ENCODE results near the gene ALPK3.

ALPK3 gene

GRCh38 chr15:84889991-84890669, 73.0 kb downstream of the ALPK3 start:
- DNase-seq = no peak

GRCh38 chr15:84890670-84891162, 73.6 kb downstream of the ALPK3 start:
- DNase-seq = no peak

GRCh38 chr15:84891339-84891738, 74.2 kb downstream of the ALPK3 start:
- no peak for DNase-seq

- DNase-seq = no peak
These were observed 75.7 kb downstream of the ALPK3 start for GRCh38 chr15:84892786-84893307.

- DNase-seq = no peak
These were observed 76.5 kb downstream of the ALPK3 start for GRCh38 chr15:84893607-84894006.

GRCh38 chr15:84894736-84895425, 77.7 kb downstream of the ALPK3 start:
- DNase-seq = no peak

GRCh38 chr15:84898761-84899160, 81.6 kb downstream of the ALPK3 start:
- DNase-seq = no peak

GRCh38 chr15:84899750-84900149, 82.6 kb downstream of the ALPK3 start:
- DNase-seq = no peak

GRCh38 chr15:84901540-84901939, 84.4 kb downstream of the ALPK3 start:
- DNase-seq = no peak

- no peak for DNase-seq
These were observed 86.6 kb downstream of the ALPK3 start for GRCh38 chr15:84903751-84904150.

GRCh38 chr15:84904419-84904818, 87.3 kb downstream of the ALPK3 start:
- DNase-seq = no peak

GRCh38 chr15:84905016-84905916, 88.1 kb downstream of the ALPK3 start:
- peak in 1 of 58 donors; percentile 6 for DNase-seq

- no peak for DNase-seq
These were observed 90.6 kb downstream of the ALPK3 start for GRCh38 chr15:84907731-84908130.

GRCh38 chr15:84908564-84908963, 91.4 kb downstream of the ALPK3 start:
- no peak for DNase-seq

GRCh38 chr15:84909029-84909428, 91.9 kb downstream of the ALPK3 start:
- no peak for DNase-seq

- no peak for DNase-seq
These were observed 92.6 kb downstream of the ALPK3 start for GRCh38 chr15:84909782-84910181.

- DNase-seq = no peak
These were observed 93.9 kb downstream of the ALPK3 start for GRCh38 chr15:84910928-84911623.

GRCh38 chr15:84911879-84912660, 94.9 kb downstream of the ALPK3 start:
- peak in 20 of 58 donors; percentile 3 to 75 (median 37) for DNase-seq

- DNase-seq = no peak
These were observed 96.2 kb downstream of the ALPK3 start for GRCh38 chr15:84913360-84913723.

- no peak for DNase-seq
These were observed 97.2 kb downstream of the ALPK3 start for GRCh38 chr15:84914351-84914750.

Data from anterior cingulate cortex (tissue), 58 donors.